Measurements from ENCODE around the gene FSTL3. TPM values are rescaled to one million over a fixed set of nuclear protein-coding genes. Genes with fewer than 3 reads are reported as not detected.

FSTL3 gene
- total RNA-seq, 1 experiment from 2014 or later: 32.5 TPM

DNA sequence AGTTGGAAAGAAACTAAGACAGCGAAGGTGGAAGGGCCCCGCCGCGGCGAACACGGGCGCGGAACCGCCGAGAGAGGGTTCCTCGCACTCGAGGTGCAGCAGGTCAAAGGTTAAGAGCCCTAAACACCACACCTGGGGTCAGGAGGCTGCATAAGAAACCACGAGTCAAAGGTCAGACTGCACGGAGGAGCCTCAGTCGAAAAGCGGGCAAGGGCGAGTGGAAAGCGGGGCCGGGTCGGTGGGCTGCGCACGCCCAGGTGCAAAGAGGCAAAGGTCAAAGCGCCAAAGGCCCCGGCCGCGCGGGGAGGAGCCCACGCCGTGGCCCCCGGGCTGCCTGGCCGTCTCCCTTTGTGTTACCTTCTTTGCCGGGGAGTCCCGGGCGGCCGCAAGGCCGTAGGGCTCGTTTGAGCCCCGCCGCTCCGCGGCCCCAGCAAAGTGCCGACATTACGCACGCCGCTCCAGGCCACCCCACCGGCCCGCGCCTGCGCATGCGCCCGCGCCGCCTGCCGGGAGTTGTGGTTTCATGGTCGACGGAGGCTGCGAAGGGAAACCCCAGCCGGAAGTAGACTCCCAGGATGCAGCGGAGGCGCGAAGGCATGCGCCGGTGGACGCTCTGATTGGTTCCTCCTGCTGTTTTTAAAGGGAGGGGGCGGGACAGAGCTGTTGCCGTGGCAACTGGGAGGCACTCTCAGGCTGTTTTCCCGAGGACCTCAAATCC is 43.0 kb upstream of the FSTL3 start, which contains the start of gene POLRMT:
Gene POLRMT (minus strand): TSS at position 470 of the 718 bp plus-strand sequence. CDS start 25 bp downstream, at position 445.
- ATAC-seq: peak; percentile 94
- CTCF ChIA-PET: interaction anchor here (0.6 kb wide), 1 partner anchor 45 kb away, joined by 3 read pairs; no protein-coding TSS in a partner anchor
- H3K36me3 ChIP-seq (ENCODE audit: control insufficient read depth, insufficient read depth, low read length): peaks cover 6% of the 10 kb centered on the region; the same call in 1 of the 2 replicates

More for the DNA sequence above, 43.0 kb upstream of the FSTL3 start, which contains the start of gene POLRMT:
- no peaks in the 10 kb centered on the region for H3K27me3 ChIP-seq (ENCODE audit: control insufficient read depth, insufficient read depth, low read length)
- BruUV-seq (replicated peaks): no TSS peak
- peak within 1 kb of the TSS; percentile 63 to 85 for H3K4me3 ChIP-seq (ENCODE audit: low read depth in 2 of 2, low read length in 2 of 2)
- POLR2A ChIA-PET: no interaction called here
- intact Hi-C loops (cut with micrococcal nuclease; ENCODE audit: unreplicated experiment) (no loop called here), in situ Hi-C loops (cut with HindIII; ENCODE audit: low pct_unique_long_range_greater_than_20kb, low sequenced_read_pairs) (no loop called here)
- peak; percentile 82 for DNase-seq (ENCODE audit: low read depth, low spot score)
- H3K4me1 ChIP-seq (ENCODE audit: control insufficient read depth, insufficient read depth, low read length): no peaks in the 10 kb centered on the region
- TF ChIP-seq CTCF (IDR thresholded peaks at IDR 0.05) (no peak), SIN3A (IDR thresholded peaks at IDR 0.05; ENCODE audit: borderline replicate concordance, insufficient read depth, low read depth, low read length) (peak; percentile 38; the same call in 1 of the 2 replicates), REST (IDR thresholded peaks at IDR 0.05; ENCODE audit: insufficient read depth in 1 of 2, low read depth in 2 of 2, low read length in 1 of 2) (no peak), TCF7L2 (IDR thresholded peaks at IDR 0.05; ENCODE audit: low read depth, low read length) (no peak), POLR2AphosphoS5 (IDR thresholded peaks at IDR 0.05; ENCODE audit: low read depth, low read length) (peak; percentile 42; the same call in 1 of the 2 replicates)
- no peaks in the 10 kb centered on the region for H3K9me3 ChIP-seq (ENCODE audit: control insufficient read depth, insufficient read depth, low read depth, low read length)
- H3K27ac ChIP-seq (ENCODE audit: low read length): peak within 1 kb of the TSS; percentile 84

Measured in Panc1 (cell line).